HL-60 (cell line): ENCODE results near the gene ANTXR1.

ENCODE experiments used
- DNase-seq, 2 experiments: peaks; one replicate each; pipeline ENCODE4 v3.0.0-alpha.2; 2010 to 2020; ENCODE audit warnings: low read depth in 1 of 2, low spot score in 1 of 2
- H3K27ac ChIP-seq: fragments of 250-450 bp; sonication (Bioruptor Pico); replicated peaks from 2 replicates; pipeline ENCODE4 v1.5.1; 2020; ENCODE audit warnings: mild to moderate bottlenecking, moderate library complexity
- H3K27me3 ChIP-seq: fragments of 250-450 bp; sonication (Bioruptor Pico); 2 replicates; pipeline ENCODE4 v1.5.1; 2021; ENCODE audit warnings: mild to moderate bottlenecking, moderate library complexity; ENCODE audit not compliant: insufficient read depth, poor library complexity, severe bottlenecking
- H3K4me3 ChIP-seq: replicated peaks from 2 replicates; pipeline ENCODE4 v1.5.1; 2011; ENCODE audit warnings: mild to moderate bottlenecking, control low read depth, low read length; ENCODE audit not compliant: insufficient read depth
- GABPA ChIP-seq: IDR thresholded peaks from 2 replicates; pipeline ENCODE4 v1.6.1; 2012; ENCODE audit warnings: low read depth
- POLR2AphosphoS5 ChIP-seq: IDR thresholded peaks from 2 replicates; pipeline ENCODE4 v1.6.1; 2012; ENCODE audit warnings: low read depth
- REST ChIP-seq: IDR thresholded peaks from 2 replicates; pipeline ENCODE4 v1.6.1; 2012; ENCODE audit warnings: low read depth; ENCODE audit not compliant: insufficient replicate concordance
- SPI1 ChIP-seq: IDR thresholded peaks from 2 replicates; pipeline ENCODE4 v1.6.1; 2012; ENCODE audit warnings: low read depth, mild to moderate bottlenecking, borderline replicate concordance
- TF ChIP-seq, protein P1 (sequence below): IDR thresholded peaks from one replicate; pipeline ENCODE4 v1.5.1; 2011; ENCODE audit warnings: low read length, control low read depth, inconsistent platforms; ENCODE audit not compliant: insufficient read depth

Gene ANTXR1

DNA sequence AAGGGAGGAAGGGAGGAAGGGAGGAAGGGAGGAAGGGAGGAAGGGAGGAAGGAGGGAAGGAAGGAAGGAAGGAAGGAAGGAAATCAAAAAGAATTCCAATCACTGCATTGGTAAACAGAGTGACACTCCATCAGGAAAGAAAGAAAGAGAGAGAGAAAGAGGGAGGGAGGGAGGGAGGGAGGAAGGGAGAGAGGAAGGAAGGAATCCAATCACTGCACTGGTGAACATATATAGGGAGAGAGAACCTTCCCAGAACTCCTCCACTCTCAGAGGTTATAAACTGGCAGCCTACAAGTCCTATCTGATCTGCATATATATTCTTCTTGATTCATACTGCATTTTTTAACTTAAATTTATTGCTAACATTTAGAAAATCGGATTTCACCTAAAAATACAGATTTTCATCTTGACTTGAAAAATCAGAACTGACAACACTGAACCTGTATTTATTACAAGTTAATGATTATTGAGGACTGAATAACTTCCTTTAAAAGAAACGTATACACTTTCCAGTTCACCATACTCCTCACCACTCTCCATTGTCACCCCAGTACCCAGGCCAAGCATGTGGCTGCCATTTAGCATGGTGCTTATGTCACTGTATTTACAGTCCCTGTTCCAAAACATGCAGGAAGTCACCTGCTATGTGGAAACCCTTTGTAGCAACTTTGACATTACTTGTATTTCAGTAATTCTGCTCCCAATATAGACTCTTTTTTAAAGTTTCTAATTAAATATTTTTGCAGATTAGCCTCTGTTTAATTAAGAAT, 83.5 kb downstream of the ANTXR1 start:
- no peak overlapping the region for H3K27ac ChIP-seq
- DNase-seq = no peak
- TF ChIP-seq REST (no peak), POLR2AphosphoS5 (no peak), SPI1 (no peak), GABPA (no peak)
- TF ChIP-seq, protein P1, sequence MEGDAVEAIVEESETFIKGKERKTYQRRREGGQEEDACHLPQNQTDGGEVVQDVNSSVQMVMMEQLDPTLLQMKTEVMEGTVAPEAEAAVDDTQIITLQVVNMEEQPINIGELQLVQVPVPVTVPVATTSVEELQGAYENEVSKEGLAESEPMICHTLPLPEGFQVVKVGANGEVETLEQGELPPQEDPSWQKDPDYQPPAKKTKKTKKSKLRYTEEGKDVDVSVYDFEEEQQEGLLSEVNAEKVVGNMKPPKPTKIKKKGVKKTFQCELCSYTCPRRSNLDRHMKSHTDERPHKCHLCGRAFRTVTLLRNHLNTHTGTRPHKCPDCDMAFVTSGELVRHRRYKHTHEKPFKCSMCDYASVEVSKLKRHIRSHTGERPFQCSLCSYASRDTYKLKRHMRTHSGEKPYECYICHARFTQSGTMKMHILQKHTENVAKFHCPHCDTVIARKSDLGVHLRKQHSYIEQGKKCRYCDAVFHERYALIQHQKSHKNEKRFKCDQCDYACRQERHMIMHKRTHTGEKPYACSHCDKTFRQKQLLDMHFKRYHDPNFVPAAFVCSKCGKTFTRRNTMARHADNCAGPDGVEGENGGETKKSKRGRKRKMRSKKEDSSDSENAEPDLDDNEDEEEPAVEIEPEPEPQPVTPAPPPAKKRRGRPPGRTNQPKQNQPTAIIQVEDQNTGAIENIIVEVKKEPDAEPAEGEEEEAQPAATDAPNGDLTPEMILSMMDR = no peak
- no peak overlapping the region for H3K4me3 ChIP-seq
- H3K27me3 ChIP-seq = no peaks in the 10 kb centered on the region

GRCh38 chr2:69097148-69097610, 84.2 kb downstream of the ANTXR1 start:
- no peak overlapping the region for H3K27ac ChIP-seq
- no peak overlapping the region for H3K4me3 ChIP-seq
- no peaks in the 10 kb centered on the region for H3K27me3 ChIP-seq
- TF ChIP-seq GABPA = no peak
- TF ChIP-seq POLR2AphosphoS5 = no peak
- TF ChIP-seq SPI1 = no peak
- TF ChIP-seq REST = no peak
- TF ChIP-seq, protein P1 = no peak
- no peak for DNase-seq

DNA sequence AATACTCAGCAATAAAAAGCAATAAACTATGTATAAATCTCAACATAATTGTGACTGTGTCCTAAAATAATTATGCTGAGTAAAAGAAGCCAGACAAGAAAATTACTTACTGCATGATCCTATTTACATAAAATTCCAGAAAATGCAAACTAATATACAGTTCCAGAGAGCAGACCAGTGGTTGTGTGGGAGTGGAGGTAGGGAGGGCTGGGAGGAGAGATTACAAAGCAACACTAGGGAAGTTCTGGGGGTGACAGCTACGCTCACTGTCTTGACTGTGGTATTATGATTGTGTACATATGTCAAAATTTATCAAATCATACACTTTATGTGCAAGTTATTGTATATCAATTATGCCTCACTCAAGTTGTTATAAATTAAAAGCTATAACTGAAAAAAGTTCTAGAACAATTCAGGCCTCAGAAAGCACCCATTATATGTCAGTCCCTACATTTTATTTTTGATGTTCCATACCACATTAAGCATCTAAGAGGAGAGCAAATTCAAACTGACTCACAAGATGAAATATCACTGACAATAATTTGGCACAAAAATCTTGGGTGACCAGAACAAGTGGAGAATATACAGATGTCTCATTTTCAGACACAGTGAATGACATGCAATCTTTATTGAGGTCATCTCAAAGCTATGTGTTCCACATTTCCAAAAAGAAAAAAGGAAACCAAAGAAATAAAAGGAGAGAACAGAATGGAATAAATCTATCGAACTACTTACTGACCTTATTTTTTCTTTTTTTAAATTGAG, 85.1 kb downstream of the ANTXR1 start:
- Histone ChIP-seq H3K4me3 (no peak overlapping the region), H3K27me3 (no peaks in the 10 kb centered on the region), H3K27ac (no peak overlapping the region)
- no peak for DNase-seq
- TF ChIP-seq SPI1 (no peak), REST (no peak), POLR2AphosphoS5 (no peak), GABPA (no peak)
